RWPE1 (cell line): ENCODE measurements around the gene FNBP1L.
A peak's percentile ranks its signal among the peaks of the same experiment; 100 is the strongest.

Experiments used
- CTCF ChIA-PET: fragments of 350-600 bp; sonication (Branson Sonifier 250); formaldehyde crosslinking; extraction: SDS; loops from one replicate; lab custom pipeline; 2021; lab: Yijun Ruan, JAX
- POLR2A ChIA-PET: fragments of 400-600 bp; formaldehyde crosslinking; extraction: SDS; loops from one replicate; lab custom pipeline; 2020; ENCODE audit warnings: antibody characterized with exemption; ENCODE audit not compliant: low non-redundant PET; lab: Yijun Ruan, JAX
- DNase-seq: peaks from one replicate; pipeline ENCODE4 v3.0.0; 2012; ENCODE audit warnings: low spot score
- H3K27ac ChIP-seq: fragments of 450-650 bp; 2 replicates; pipeline ENCODE4 v1.5.1; 2017
- TF ChIP-seq, protein P1 (sequence below): fragments of 450-650 bp; conservative IDR thresholded peaks from 2 replicates; pipeline ENCODE4 v1.5.1; 2017; ENCODE audit warnings: low read depth, mild to moderate bottlenecking

The FNBP1L gene

DNA sequence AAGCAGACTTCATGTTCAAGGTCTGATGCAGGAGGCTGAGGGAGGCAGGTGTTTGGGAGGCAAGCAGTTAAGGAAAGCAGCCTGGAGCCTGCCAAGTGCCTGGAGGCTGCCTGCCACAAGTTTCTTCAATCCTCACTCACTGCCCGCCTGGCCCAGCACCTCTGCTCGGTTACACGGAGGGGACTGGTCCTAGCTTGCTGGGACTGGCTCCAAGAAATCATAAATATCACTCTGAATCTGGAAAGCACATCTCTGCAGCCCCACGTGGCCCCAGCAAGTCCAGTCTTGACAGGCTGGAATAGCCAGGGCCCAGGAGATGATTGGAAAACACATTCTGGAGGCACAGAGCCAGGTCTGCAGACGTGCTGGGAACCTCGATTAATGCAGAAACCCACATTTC, 149.8 kb downstream of the FNBP1L start:
- peak overlapping the region; percentile 93 for H3K27ac ChIP-seq
- TF ChIP-seq, protein P1, sequence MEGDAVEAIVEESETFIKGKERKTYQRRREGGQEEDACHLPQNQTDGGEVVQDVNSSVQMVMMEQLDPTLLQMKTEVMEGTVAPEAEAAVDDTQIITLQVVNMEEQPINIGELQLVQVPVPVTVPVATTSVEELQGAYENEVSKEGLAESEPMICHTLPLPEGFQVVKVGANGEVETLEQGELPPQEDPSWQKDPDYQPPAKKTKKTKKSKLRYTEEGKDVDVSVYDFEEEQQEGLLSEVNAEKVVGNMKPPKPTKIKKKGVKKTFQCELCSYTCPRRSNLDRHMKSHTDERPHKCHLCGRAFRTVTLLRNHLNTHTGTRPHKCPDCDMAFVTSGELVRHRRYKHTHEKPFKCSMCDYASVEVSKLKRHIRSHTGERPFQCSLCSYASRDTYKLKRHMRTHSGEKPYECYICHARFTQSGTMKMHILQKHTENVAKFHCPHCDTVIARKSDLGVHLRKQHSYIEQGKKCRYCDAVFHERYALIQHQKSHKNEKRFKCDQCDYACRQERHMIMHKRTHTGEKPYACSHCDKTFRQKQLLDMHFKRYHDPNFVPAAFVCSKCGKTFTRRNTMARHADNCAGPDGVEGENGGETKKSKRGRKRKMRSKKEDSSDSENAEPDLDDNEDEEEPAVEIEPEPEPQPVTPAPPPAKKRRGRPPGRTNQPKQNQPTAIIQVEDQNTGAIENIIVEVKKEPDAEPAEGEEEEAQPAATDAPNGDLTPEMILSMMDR: no peak
- peak; percentile 80 for DNase-seq
- ChIA-PET POLR2A (interaction anchor here (0.5 kb wide), 1 partner anchor 108 kb away, joined by 3 read pairs; no protein-coding TSS in a partner anchor), CTCF (no interaction called here)

DNA sequence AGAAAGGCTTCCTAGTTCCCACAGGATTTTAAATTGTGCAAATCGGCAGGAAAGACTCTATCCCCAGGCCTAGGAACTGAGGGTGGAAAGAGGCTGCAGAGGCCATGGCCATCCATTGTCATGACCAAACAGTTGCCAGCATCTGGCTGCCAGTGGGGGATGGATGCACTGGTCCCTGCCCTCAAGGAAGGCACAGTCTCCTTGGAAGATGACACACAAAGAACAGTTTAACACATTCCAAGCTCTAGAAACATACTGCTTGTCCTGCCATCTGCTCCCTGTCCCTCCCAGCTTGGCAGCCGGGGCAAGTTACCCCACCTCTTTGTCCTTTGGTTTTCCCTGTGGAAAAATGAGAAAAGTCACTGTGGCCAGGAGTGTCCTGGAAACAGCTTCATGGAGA, 150.5 kb downstream of the FNBP1L start:
- peak overlapping the region; percentile 93 for H3K27ac ChIP-seq
- TF ChIP-seq, protein P1: no peak
- DNase-seq: no peak
- CTCF ChIA-PET: interaction anchor here (0.6 kb wide), 1 partner anchor 224 kb away, joined by 5 read pairs; no protein-coding TSS in a partner anchor
- POLR2A ChIA-PET: interaction anchor here (0.5 kb wide), 1 partner anchor 107 kb away, joined by 3 read pairs; no protein-coding TSS in a partner anchor

DNA sequence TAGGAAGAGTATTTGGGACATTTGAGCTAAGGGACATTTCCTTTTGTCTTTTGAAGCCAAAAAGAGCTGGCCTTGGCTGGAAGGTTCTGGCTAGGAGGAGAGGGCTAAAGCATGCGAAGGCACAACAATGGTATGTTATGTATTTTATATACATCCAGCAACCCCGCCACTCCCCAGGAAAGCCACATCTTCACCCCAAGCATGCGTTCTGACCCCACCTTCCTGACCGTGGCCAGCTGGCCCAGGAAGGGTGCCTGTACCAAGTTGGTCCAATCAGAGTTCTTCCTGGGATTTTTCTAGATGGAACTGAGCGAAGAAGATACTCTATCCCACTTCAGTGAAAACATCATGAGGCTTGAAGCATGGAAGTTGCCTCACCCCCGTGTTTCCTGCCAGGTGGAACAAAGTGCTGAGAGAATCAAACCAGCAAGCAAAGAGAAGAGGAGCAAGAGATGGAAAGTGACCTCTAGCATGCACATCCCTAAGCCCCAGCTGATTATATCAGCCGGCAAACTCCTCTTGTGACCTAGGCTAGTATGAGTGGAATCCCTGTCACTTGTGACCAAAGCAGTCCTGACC, 151.0 kb downstream of the FNBP1L start:
- POLR2A ChIA-PET: no interaction called here
- CTCF ChIA-PET: interaction anchor here (0.6 kb wide), 1 partner anchor 223 kb away, joined by 5 read pairs; no protein-coding TSS in a partner anchor
- no peak for DNase-seq
- H3K27ac ChIP-seq: peak overlapping the region; percentile 93
- TF ChIP-seq, protein P1: no peak

DNA sequence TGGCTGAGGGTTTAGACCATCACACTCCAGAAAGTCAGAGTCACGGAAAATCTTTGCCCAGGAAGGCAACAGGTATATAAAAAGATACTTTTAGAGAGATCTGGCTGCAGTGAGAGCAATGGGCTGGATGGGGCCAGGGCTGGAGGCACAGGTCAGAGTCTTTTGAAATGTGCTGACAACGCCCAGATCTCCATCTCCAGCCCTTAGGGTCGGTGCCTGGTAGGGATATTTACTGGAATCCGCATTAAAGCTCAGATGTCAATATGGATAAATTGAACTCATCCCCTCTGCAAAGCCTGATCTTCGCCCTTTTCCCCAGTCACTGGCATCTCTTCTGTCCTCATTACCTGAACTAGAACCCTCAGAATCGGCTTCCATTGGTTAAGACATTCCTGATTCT, 151.6 kb downstream of the FNBP1L start:
- DNase-seq: no peak
- peak overlapping the region; percentile 93 for H3K27ac ChIP-seq
- ChIA-PET POLR2A (interaction anchor here (0.6 kb wide), 1 partner anchor 34 kb away, joined by 3 read pairs; no protein-coding TSS in a partner anchor), CTCF (no interaction called here)
- TF ChIP-seq, protein P1: no peak

DNA sequence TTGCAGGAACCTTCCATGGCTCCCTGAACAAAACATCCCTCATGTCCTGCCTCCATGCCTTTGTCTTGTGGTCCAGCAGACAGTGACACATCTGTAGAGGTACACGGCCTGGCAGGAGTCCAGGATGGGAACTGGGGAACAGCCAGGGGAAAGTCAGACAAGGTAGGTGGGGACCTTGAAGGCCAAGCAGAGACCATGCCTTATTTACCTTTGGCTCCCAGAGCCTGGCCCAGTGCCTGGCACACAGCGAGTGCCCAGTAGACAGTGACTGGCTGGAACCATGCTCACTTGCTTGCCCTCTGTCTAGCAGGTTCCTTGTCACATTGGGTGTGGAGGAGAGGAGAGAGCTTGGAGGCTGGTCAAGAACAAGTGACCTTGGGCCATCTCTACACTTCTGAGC, 152.7 kb downstream of the FNBP1L start:
- peak overlapping the region; percentile 93 for H3K27ac ChIP-seq
- POLR2A ChIA-PET: no interaction called here
- DNase-seq: no peak
- CTCF ChIA-PET: interaction anchor here (0.6 kb wide), 1 partner anchor 23 kb away, joined by 3 read pairs; no protein-coding TSS in a partner anchor
- TF ChIP-seq, protein P1: no peak

DNA sequence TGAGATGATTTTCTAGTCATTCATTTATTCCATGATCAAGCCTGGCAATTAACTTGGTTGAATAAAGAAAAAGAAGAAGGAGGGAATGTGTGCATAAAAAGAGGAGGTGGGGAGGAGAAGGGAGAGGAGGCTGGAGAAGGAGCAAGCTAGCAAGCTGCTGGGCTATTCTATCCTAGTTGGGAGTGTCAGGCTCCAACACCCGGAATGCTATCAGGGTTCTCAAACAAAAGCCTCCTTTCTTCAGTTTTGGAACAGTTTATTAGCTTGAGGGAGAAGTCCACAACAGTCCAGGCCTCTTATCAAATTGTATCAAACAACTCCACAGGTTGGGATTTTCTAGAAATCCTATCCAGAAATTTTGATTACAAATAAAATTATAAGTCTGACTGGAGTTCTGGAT, 153.8 kb downstream of the FNBP1L start:
- ChIA-PET CTCF (no interaction called here), POLR2A (no interaction called here)
- TF ChIP-seq, protein P1: no peak
- peak overlapping the region; percentile 56 for H3K27ac ChIP-seq
- DNase-seq: no peak
